ENCODE results near the gene MESP2. TPM values are rescaled to one million over a fixed set of nuclear protein-coding genes. Genes with fewer than 3 reads are reported as not detected.

The MESP2 gene
- total and polyA plus RNA-seq, 2 of the 8 experiments (the other 6 are each of a cell fraction or from before 2014, with no cell fraction given): 0.35 to 0.80 TPM

GRCh38 chr15:89746386-89746780, 29.7 kb upstream of the MESP2 start:
- Histone ChIP-seq H3K4me3 (ENCODE audit: extremely low read depth in 1 of 4, insufficient read depth in 2 of 4, low read depth in 3 of 4, low read length in 4 of 4) (no peak overlapping the region), H3K4me1 (replicated peaks in 1 of 4; ENCODE audit: control insufficient read depth in 3 of 4, insufficient read depth in 4 of 4, low read length in 3 of 4) (peaks cover 0 to 24% (median 18%) of the 10 kb centered on the region in 4 experiments; a peak in 6 of 7 replicates), H3K9ac (replicated peaks in 1 of 4; ENCODE audit: extremely low read depth in 1 of 4, low read depth in 3 of 4, low read length in 3 of 4) (no peak overlapping the region; a peak in 1 of 7 replicates), H4K20me1 (replicated peaks in 1 of 2; ENCODE audit: control insufficient read depth in 1 of 2, insufficient read depth in 2 of 2, low read length in 2 of 2) (peaks cover 1 to 10% of the 10 kb centered on the region in 2 experiments), H4K5ac (ENCODE audit: insufficient read length, low read depth, low read length) (no peak overlapping the region), H3K4me2 (ENCODE audit: insufficient read depth in 1 of 2, low read depth in 2 of 2, low read length in 2 of 2) (peak overlapping the region in 1 of 2 experiments; percentile 58; a peak in 1 of 4 replicates), H3K56ac (replicated peaks; ENCODE audit: insufficient read length, low read depth, low read length) (peak overlapping the region; percentile 82), H2AFZ (ENCODE audit: low read length) (no peak overlapping the region), H2BK120ac (replicated peaks; ENCODE audit: low read depth, low read length) (no peak overlapping the region), H2BK5ac (ENCODE audit: low read depth, low read length) (0 out of 2 replicates have a peak overlapping the region, but pooled peaks have one; percentile 60), H4K91ac (replicated peaks; ENCODE audit: insufficient read length, low read length) (peak overlapping the region; percentile 15), H2BK20ac (ENCODE audit: low read length) (no peak overlapping the region), H4K8ac (ENCODE audit: extremely low read depth, insufficient read depth, low read length) (peak overlapping the region; percentile 16; the same call in 1 of the 2 replicates), H3K27ac (ENCODE audit: low read depth, low read length) (no peak overlapping the region), H3K9me3 (ENCODE audit: insufficient read depth in 2 of 2, low read depth in 1 of 2, low read length in 1 of 2) (no peaks in the 10 kb centered on the region), H3K27me3 (replicated peaks in 1 of 4; ENCODE audit: control insufficient read depth in 3 of 4, extremely low read depth in 1 of 4, insufficient read depth in 3 of 4, low read length in 3 of 4) (peaks cover 34 to 62% (median 58%) of the 10 kb centered on the region in 4 experiments), H2BK15ac (ENCODE audit: low read length) (peak overlapping the region; percentile 53; the same call in 1 of the 2 replicates), H3K79me1 (ENCODE audit: low read depth, low read length) (no peaks in the 10 kb centered on the region; the same call in none of the 2 replicates), H3K23ac (ENCODE audit: insufficient read length) (no peak overlapping the region), H3K79me2 (ENCODE audit: control insufficient read depth in 1 of 2, insufficient read depth in 2 of 2, low read length in 2 of 2) (no peaks in the 10 kb centered on the region), H3K4ac (replicated peaks; ENCODE audit: insufficient read length, low read depth, low read length) (no peak overlapping the region), H3K36me3 (ENCODE audit: control insufficient read depth in 2 of 4, insufficient read depth in 4 of 4, low read length in 3 of 4) (no peaks in the 10 kb centered on the region), H2BK12ac (ENCODE audit: low read depth, low read length) (0 out of 2 replicates have a peak overlapping the region, but pooled peaks have one; percentile 84), H3K18ac (ENCODE audit: extremely low read depth, low read length) (no peak overlapping the region), H2AK5ac (ENCODE audit: low read depth, low read length) (peak overlapping the region; percentile 83; the same call in 1 of the 2 replicates), H3K23me2 (ENCODE audit: low read depth, low read length) (peaks cover 28% of the 10 kb centered on the region; the same call in 1 of the 2 replicates), H3K14ac (ENCODE audit: insufficient read length) (no peak overlapping the region)
- ChIA-PET CTCF (ENCODE audit: partially characterized antibody) (interaction anchor here (1.1 to 1.5 kb wide), 3 partner anchors 18 to 49 kb away, joined by 4 read pairs; no protein-coding TSS in a partner anchor), POLR2A (ENCODE audit: partially characterized antibody) (no interaction called here)
- TF ChIP-seq ATF2 (IDR thresholded peaks at IDR 0.05; ENCODE audit: low read length) (no peak), BRCA1 (IDR thresholded peaks at IDR 0.05; ENCODE audit: low read depth, low read length) (no peak), PHF8 (conservative IDR thresholded peaks at IDR 0.05; ENCODE audit: low read depth, low read length) (no peak), SP1 (IDR thresholded peaks at IDR 0.05; ENCODE audit: low read depth, low read length) (no peak), SIX5 (IDR thresholded peaks at IDR 0.05; ENCODE audit: low read depth, low read length) (no peak), CTBP2 (IDR thresholded peaks at IDR 0.05; ENCODE audit: borderline replicate concordance, insufficient read depth, insufficient read length, low read length) (no peak)
- no peak for DNase-seq (ENCODE audit: low read depth in 1 of 2, low spot score in 2 of 2)
- FAIRE-seq: no peak
- WGBS, 2 experiments (ENCODE audit: extremely low coverage in 1 of 2, insufficient coverage in 1 of 2, insufficient read length in 1 of 2, insufficient replicate concordance in 2 of 2, low coverage in 1 of 2, low lambda C conversion rate in 2 of 2, missing lambda C conversion rate in 1 of 2): 87% methylated on average over 9 of the region's 9 CpGs; no CpG with 5 or more reads in 1 of the 2 experiments
